Activated CD8-positive, alpha-beta memory T cell treated with anti-CD3 and anti-CD28 coated beads, Interleukin-2, amount 50 U/mL, for 4 hours (primary cell): ENCODE measurements around the gene DDX19B.
"Not testable (repeated sequence)": the region's sequence is repeated elsewhere in the genome, so short reads cannot be mapped to it uniquely, and the experiment has no call there.

Source experiments
- DNase-seq: peaks from one replicate; pipeline ENCODE4 v3.0.0-alpha.2; 2020

DDX19B gene

DNA sequence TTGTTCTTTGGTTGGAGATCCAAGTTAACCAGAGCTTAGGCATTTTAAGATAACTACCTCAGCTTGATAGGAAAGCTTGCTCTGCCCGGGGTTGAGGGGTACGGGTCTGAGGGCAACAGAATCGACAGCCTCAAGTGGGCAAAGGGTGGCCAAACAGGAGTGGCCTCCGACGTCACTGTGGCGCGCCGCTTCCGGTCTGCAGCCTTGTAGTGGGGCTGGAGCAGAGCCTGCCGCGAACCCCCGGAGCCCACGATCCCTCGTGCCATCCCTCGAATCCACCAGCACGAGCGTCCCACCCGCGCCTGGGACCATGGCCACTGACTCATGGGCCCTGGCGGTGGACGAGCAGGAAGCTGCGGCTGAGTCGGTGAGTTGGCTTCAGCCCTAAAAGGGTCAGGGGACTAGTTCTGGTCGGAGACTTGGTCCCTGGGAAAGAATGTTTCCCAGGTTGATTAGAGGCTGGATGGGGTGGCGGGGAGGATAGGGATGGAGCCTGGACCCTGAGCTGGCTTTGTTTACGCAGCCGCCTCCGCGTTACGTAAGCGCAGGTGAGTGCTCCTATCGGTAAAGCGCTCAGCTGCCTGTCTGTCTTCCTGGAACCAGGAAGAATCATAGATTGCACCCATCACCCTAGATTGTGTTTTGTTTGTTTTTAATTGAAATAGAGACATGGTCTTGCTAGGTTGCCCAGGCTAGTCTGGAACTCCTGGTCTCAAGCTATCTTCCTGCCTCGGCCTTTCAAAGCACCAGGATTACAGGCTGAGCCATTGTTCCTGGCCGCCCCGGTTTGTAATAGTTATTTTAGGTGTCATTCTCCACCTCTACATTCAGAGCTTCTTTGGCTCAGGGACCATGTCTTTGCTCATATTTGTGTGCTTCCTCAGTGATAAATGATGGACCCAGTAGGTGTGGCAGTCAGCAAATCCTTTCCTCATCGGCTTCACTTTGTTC is at the start of gene DDX19B:
Gene DDX19B, plus strand, starts transcription at position 199 of the 951 bp plus-strand sequence. Its CDS starts 112 bp downstream, at position 311.
- DNase-seq, result peak; percentile 51

DNA sequence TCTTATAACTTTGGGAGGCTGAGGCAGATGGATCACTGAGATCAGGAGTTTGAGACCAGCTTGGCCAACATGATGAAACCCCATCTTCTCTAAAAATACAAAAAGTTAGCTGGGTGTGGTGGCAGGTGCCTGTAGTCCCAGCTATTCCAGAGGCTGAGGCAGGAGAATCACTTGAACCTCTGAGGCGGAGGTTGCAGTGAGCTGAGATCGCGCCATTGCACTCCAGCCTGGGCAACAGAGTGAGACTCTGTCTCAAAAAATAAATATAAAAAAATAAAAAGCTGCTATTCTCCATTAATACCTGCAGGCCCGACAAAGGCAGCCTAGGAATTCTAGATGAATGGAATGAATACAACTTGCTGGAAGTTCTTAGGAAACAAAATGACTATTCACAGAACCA is 49.3 kb upstream of the DDX19B start:
- DNase-seq, result not testable (repeated sequence)

DNA sequence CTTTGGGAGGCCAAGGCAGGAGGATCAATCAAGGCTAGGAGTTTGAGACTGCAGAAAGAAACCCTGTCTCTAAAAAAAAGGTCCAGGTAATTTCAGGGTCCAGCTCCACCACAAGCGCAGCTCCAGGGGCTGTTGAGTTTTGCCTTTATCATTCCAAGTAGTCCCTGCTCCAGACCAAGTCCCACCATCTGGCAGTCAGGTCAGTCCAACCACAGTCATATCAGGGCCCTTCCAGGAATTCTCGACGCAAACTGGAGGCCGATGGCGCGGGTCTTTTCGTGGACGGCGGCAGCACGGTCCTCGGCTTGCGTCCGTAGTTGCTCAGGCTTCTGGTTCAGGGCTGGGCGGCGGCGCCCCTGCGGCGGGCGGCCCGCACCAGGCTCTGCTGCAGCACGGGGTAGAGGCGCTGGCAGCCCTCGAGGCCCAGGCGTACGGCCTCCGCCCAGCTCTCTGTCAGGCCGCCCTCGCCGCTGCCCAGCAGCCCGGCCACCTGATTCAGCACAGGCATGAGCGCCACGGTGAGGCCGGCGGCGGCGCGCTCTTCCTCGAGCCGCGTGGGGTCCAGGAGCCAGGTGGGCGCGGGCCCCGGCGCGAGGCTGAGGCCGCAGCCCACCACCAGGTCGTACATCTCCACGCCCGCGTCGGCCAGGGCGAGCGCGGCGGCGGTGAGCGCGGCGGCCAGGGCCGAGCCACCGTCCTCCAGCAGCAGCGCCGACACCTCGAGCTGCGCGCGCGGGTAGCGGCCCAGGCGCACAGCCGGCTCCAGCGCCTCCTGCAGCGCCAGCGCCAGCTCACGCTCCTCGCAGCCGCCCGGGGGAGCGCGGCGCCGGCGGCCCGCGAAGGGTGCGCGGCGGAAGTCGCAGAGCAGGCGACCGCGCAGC is 48.0 kb upstream of the DDX19B start:
- peak; percentile 29 for DNase-seq

DNA sequence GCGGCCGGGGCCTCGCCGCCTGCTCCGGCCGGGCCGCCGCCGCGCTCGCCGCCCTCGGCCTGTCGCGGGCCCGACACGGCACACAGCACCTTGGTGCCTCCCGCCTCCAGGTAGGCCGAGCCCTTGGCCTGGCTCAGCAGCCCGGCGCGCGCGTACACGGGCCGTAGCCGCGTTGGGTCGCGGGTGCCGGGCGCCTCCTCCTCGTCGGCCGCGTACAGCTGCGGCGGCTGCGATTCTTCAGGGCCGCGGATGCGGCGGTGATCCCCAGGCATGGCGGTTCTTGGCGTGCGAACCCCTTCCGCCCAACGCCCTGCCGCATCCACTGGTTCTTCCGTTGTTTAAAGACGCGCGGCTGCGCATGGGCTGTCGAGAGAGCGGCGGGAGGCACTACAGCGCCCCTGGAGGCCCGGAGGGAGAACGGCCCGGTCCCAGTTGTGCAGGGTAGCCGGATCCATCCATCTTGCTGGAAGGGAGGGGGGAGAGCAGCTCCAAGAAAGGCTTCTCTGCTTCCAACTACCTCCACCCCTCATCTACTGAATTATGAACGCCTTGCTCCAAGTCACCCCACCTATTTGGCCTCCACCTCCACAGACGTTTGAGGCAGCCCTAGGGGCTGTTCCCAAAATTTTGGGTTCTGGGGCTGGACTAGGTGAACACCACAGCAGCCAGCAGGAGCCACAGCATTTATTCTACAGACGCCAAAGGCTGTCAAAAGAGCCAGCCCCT is 47.2 kb upstream of the DDX19B start, which contains the start of gene EXOSC6:
Gene EXOSC6, minus strand, starts transcription at position 312 of the 726 bp plus-strand sequence. Its CDS starts 40 bp downstream, at position 272.
- peak; percentile 90 for DNase-seq

DNA sequence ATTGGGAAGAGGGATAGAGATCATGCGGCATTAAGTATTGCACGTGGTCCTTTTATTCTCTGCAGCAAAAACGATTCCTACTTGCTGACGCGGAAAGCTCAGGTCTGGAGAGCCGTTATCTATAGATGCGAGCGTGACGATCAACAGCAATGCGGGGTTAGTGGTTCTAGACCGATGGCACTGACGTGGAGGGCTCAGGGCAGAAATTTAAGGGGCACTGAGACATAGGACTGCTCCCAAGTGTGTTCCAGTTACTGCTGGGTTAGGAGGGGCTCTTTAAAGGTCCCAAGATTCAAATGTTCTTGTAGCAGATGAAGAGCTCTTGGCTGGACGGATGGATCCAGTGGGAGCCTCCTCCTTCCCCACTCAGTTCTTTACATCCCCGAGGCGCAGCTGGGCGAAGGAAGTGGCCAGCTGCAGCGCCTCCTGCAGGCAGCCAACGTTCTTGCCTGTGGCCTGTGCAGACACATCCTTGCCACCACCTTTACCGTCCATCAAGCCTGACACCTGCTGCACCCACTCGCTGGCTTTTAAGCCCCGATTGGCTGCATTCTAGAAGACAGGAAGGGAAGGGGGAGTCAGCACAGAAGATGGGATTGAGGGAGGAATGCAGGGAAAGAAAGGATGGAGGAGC is 46.5 kb upstream of the DDX19B start:
- no peak for DNase-seq

DNA sequence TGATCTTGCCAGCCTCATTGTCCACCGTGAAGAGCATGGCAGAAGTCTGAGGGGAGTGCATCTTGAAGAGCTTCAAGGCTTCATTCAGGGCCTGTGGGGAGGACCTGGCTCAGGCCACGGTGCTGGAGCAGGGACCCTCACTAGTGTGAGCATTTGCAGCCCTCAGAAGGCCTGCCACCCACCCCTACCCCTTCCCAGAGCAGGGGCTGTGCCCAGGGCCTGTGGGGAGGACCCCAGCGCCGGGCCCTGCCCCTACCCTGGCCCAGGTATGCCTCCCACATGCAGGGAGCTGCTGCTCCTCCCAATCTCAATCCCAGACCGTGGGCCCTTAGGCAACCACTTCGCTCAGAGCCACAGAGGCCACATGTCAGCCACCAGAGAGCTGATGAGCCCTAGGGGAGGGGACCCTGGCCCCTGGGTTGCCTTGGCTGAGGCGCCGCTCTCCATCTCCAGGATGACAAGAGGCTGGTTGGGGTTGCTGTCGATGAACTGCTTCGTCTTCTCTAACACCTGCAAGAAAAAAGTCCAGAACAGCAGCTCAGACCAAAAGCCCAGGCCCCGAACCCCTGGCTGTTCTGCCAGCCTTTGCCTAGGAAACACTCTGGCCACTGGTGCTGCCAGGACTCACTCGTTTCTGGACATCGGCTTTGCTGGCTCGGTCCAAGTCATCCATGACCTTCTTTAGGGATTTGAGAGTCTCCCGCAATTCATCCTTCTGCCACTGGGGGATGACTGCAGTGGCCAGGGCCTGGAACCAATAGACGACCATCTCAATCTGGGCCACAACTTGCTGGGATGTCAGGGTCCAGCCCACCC is 45.5 kb upstream of the DDX19B start:
- DNase-seq, result peak; percentile 28

DNA sequence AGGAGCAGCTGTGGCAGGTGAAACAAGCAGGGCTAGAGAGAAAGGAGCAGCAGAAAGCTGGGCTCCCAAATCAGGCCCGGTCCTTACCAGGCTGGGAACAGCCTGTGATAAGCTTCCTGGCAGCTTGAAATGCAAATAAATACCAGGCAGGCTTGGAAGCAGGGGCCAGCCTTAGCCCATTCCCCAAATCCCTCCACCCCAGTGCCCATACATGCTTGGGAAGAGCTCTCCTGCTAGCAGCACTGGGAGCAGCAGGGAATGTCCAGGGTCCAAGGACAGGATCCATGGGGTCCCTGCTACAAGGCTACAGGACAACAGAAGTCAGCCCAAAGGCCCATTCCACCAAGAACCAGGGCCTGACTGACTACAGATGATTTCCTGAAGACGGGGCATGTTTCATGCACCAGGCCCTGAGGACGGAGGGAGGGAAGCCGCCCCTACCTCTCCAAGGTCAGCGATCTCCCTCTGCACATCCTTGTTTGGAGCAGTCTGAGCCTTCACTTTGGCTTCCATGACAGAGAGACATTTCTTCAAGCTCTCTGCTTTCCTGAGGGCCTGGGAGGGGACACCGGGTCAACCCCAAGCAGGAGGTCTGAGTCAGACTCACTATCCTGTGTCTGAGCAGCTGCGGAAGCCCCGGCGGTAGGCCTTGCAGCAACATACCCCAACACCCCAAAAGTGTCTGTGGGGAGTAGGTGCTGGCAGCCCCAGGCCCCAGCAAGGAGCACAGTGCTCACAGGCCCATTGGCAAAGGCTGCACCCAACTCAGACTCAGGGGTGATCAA is 44.6 kb upstream of the DDX19B start:
- no peak for DNase-seq

DNA sequence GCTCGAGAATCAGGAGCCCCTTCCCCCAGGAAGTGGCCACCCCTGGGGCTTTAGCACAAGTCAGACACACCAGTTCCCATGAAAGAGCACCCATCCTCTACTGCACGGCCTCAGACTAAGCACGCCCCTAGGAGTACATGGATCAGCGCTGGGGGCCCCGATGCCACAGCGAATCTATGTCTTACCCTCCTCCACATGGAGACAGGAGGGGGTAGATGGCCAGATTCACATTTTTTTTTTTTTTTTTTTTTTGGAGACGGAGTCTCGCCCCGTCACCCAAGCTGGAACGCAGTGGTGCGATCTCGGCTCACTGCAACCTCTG is 44.1 kb upstream of the DDX19B start:
- no peak for DNase-seq

DNA sequence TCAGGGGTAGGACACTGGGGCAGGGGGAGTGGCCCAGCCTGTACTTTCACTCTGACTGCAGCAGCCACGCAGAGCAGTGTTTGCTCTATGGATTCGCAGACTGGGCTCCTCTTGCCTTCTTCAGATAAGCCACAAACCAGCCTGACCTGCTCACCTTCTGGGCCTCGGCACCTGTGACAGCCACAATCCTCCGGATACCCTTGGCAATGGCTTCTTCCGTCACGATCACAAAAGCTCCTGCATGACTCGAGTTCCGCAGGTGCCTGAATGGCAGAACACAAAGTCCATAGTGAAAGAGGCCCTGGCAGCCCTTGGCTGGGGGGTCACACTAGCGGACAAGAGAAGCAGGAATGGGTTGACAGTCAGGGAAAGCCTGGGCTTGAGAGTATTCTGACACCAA is 43.4 kb upstream of the DDX19B start:
- no peak for DNase-seq

DNA sequence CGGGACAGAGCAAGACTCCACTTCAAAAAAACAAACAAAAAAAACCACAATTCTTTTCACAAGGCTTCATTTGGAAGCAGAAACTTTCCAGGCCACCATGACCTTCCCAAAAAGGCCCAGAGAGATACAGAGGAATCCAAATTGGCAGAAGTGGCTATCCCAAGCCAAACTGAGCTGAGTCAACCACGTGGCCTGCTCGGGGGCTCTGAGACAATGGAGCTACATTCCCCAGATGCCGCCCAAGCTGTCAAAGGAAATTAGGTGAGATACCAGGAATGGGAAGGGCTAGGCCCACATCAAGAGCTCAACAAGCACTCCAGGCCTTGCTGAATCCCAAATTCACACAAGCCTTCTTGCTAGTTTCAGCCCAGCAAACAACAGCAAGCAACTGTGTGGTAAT is 41.6 kb upstream of the DDX19B start:
- no peak for DNase-seq

DNA sequence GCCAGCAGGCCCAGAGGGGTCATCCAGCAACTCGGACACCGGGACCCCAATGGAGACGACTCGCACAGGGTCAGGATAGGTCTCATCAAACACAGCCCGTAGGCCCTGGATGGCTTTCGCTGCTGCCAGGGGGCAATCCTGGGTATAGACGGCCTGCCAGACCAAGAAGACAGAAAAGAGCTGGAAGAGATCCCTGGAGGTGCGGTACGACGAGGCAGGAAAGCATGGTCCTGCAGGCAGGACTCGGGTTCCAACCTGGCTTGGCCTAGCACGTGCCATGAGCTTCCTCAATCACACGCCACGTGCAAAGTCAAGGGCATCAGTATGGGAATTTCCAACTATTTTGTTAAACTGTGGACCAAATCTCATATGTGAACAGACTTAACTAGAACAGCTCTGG is 40.9 kb upstream of the DDX19B start:
- DNase-seq, result no peak

DNA sequence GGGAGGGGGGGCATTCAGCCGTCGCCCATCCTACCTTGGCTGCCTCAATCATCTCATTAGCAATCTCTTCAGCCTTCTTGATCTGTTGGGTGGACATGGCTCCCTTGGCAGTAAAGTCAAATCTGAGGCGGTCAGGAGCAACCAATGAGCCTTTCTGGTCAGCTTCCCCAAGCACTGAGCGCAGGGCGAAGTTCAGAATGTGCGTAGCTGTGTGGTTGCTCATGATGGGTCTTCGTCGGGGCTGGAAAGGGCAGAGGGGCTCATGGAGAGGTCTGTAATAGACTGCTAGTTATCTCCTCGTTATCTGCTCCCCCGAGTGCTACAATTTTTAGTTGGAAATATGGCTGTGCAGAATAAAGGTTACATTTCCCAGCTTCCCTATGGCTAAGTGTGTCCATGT is 40.0 kb upstream of the DDX19B start:
- DNase-seq, result no peak

DNA sequence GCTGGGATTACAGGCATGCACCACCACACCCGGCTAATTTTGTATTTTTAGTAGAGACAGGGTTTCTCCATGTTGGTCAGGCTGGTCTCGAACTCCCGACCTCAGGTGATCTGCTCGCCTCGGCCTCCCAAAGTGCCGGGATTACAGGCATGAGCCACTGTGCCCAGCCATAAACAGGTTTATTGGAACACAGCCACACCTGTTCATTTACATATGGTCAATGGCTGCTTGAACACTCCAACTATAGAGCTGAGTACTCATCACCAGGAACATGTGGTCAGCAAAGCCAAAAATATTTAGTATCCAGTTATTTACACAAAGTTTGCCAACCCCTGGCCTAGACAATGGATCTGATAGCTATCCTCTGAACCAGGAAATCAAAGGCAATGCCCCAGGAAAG is 39.1 kb upstream of the DDX19B start:
- DNase-seq, result not testable (repeated sequence)

DNA sequence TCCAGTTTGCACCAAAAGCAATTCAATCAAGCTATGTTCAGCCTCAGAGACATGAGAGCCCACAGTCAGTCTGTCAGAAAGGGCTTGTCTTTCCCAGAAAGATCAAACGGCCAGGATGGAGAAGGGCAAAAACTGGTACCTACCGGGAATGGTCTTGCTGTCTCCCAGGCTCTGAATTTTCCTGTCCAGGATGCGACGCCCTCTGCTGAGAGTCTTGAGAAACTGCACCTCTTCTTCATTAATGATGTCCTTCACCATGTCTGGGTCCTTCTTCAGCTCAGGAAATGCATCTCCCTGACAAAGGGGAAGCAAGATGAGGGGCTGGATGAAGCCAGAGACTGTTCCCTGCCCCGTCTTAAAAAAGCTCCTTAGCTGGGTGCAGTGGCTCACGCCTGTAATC is 31.5 kb upstream of the DDX19B start:
- no peak for DNase-seq

DNA sequence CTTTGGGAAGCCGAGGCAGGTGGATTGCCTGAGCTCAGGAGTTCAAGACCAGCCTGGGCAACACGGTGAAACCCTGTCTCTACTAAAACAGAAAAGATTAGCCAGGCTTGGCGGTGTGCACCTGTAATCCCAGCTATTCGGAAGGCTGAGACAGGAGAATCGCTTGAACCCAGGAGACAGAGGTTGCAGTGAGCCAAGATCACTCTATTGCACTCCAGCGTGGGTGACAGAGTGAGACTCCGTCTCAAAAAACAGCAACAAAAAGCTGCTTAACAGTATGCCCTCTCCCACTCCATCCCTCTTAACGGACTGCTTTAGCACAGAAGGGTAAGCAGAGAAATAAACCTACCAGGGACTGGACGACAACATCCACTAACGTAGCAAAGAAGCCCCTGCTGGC is 31.1 kb upstream of the DDX19B start:
- DNase-seq, result not testable (repeated sequence)

DNA sequence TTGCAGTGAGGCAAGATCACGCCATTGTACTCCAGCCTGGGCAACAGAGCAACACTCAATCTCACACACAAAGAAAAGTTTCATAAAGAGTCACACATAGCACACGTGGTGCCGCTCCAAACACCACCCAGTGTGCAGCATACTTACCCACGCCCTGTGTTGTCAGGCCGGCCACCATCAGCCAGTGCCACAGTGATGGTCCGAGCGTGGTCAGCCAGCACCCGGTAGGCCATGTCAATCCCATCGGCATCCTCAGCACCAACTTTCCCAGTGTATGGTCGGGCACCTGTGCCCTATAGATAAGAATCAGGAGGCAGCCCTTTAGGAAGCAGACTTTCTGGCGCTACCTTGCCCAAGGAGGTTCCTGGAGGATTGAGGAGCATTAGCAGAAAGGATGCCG is 29.5 kb upstream of the DDX19B start:
- DNase-seq, result no peak

DNA sequence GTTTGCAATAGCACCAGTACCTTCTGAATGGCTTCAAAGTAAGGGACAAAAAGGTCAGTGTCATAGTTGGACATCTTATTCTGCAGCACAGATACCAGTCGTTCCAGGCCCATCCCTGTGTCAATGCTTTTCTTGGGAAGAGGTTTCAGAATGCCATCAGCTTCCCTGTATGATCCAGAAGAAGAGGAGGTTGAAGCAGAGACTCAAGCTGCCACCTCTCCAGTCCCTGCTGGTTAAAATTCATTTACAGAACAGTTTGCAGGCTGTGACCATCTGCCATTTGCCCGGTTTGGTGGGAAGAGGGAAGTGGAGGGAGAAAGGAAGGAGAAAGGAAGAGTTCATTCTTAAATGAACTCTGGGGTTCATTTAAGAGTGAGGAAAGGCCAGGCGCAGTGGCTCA is 28.8 kb upstream of the DDX19B start:
- no peak for DNase-seq

DNA sequence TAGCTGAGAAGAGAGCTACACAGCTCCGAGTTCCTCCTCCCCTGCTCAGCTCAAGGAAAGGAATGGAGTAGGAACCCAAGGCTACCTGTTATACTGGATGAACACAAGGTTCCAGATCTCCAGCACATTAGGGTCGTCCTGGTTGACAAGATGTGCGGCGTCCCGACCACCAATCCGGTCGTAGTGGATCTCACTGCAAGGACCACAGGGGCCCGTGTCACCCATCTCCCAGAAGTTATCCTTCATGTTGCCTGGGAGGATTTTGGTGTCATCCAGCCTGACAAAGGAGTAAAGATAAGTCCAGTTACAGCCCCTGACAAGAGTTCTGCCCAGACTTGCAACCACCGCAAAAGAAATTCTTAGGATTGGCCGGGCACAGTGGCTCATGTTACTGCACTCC is 27.3 kb upstream of the DDX19B start:
- no peak for DNase-seq

DNA sequence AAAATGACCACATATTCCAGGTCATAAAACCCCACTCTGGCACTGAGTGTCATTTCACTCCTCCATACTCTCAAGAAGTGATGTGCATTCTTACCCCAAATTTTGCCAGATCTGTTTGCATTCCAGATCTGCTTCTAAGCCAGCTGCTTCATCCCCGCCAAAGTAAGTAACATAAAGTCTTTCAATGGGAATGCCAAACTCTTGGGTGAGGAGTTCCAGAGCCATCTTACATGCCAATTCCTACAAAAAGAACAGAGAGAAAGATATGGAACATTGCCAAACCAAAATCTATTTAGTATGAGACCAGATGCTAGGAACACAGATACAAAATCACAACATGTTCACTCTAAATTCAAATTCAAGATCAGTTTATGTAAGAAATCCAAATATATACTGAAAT is 22.6 kb upstream of the DDX19B start:
- no peak for DNase-seq

DNA sequence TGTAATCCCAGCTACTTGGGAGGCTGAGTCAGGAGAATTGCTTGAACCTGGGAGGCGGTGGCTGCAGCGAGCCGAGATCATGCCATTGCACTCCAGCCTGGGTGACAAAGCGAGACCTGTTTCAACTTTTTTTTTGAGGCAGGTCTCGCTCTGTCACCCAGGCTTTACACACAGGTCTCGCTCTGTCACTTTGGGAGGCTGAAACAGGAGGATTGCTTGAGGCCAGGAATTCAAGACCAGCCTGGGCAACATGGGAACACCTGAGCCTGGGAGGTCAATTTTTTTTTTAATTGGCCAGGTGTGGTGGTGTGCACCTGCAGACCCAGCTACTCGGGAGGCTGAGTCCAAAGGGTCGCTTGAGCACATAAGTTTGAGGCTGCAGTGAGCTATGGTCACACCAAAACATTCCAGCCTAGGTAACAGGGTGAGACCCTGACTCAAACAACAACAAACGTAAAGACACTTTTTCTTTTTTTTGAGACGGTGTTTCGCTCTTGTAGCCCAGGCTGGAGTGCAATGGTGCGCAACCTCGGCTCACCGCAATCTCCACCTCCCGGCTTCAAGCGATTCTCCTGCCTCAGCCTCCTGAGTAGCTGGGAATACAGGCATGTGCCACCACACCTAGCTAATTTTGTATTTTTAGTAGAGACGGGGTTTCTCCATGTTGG is 11.5 kb upstream of the DDX19B start:
- not testable (repeated sequence) for DNase-seq
